Choroid plexus epithelial cell (primary cell): ENCODE data around the gene KMT2C.
"Not testable (repeated sequence)": the region's sequence is repeated elsewhere in the genome, so short reads cannot be mapped to it uniquely, and the experiment has no call there.

Experiments used
- DNase-seq: peaks from one replicate; pipeline ENCODE4 v3.0.0-alpha.2; 2010; ENCODE audit warnings: low read depth
- H3K4me3 ChIP-seq: 2 replicates; pipeline ENCODE4 v1.5.1; 2011; ENCODE audit warnings: low read depth, mild to moderate bottlenecking, control low read depth, low read length, moderate library complexity
- CTCF ChIP-seq: conservative IDR thresholded peaks from 2 replicates; pipeline ENCODE4 v1.5.1; 2011; ENCODE audit warnings: low read depth, mild to moderate bottlenecking, control low read depth, inconsistent platforms, low read length, moderate library complexity

Gene KMT2C

GRCh38 chr7:152355474-152356057, 80.2 kb downstream of the KMT2C start:
- H3K4me3 ChIP-seq: no peak overlapping the region
- no peak for TF ChIP-seq CTCF

GRCh38 chr7:152354061-152354460, 81.7 kb downstream of the KMT2C start:
- peak; percentile 71 for DNase-seq

More at GRCh38 chr7:152355474-152356057, 80.2 kb downstream of the KMT2C start:
- DNase-seq: no peak

GRCh38 chr7:152353281-152353680, 82.5 kb downstream of the KMT2C start:
- DNase-seq, H3K4me3 ChIP-seq: not testable (repeated sequence)

More at GRCh38 chr7:152354061-152354460, 81.7 kb downstream of the KMT2C start:
- no peak for TF ChIP-seq CTCF
- H3K4me3 ChIP-seq: no peak overlapping the region

GRCh38 chr7:152351747-152352146, 84.1 kb downstream of the KMT2C start:
- not testable (repeated sequence) for H3K4me3 ChIP-seq, DNase-seq

GRCh38 chr7:152351168-152351567, 84.6 kb downstream of the KMT2C start:
- TF ChIP-seq CTCF: no peak
- no peak for DNase-seq
- no peak overlapping the region for H3K4me3 ChIP-seq

GRCh38 chr7:152347888-152348287, 87.9 kb downstream of the KMT2C start:
- no peak for TF ChIP-seq CTCF
- DNase-seq: no peak
- H3K4me3 ChIP-seq: no peak overlapping the region

- H3K4me3 ChIP-seq: no peak overlapping the region
- no peak for TF ChIP-seq CTCF
- DNase-seq: no peak
Observed at GRCh38 chr7:152344253-152344652, 91.5 kb downstream of the KMT2C start.

GRCh38 chr7:152342796-152343195, 93.0 kb downstream of the KMT2C start:
- no peak for DNase-seq
- no peak for TF ChIP-seq CTCF
- no peak overlapping the region for H3K4me3 ChIP-seq
